ENCODE results near the gene ZDHHC14.

The ZDHHC14 gene

DNA sequence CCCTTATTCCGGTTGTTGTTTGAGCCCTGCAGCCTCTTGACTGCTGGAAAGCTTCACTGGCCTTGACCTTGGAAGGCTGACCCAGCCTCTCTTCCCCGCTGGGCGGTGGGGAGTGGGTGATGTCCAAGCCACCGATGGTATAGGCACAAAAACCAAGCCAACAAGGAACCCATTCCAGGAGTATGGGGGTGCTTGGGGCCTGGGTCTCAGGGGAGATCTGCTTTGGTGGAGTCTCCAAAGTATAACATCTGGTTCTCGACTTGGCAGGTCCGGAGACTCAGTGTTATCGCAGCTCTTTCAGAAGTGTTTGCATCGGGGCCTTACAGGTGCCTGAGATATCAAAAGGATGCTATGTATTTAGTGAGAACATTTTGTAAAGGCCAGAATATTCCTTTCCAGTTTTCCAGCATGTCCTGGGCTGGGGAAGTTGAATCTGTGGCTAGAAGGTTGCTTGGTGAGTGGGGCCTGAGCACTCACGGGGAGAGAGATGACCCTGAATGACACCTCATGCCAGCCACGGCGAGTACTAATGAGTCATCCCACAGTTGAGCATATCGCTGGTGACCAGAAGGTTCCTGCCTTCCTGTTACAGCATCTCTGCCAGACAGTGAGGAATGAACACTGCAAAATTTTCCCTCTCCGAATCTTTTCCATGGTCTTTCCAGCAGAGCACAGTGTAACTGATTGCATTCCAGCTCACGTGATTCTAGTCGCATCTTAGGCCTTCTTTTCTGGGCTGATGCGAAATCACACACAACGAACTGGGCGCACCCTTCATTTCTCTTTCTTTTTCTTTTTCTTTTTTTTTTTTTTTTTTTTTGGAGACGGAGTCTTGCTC, 133.9 kb downstream of the ZDHHC14 start:
- H3K27me3 Mint-ChIP-seq, result peaks cover 0 to 5% of the 10 kb centered on the region in 2 donors
- no peak overlapping the region for H3K27ac Mint-ChIP-seq
- peaks cover 2 to 4% of the 10 kb centered on the region in 2 donors for H3K9me3 Mint-ChIP-seq
- DNase-seq (no peak), ATAC-seq (replicated peaks) (peak in 1 of 2 donors; percentile 64)
- peaks cover 12 to 25% of the 10 kb centered on the region in 2 donors for H3K36me3 Mint-ChIP-seq
- peaks cover 15 to 24% of the 10 kb centered on the region in 2 donors for H3K4me1 Mint-ChIP-seq
- no peak overlapping the region for H3K4me3 Mint-ChIP-seq

GRCh38 chr6:157516319-157517026, 135.5 kb downstream of the ZDHHC14 start:
- Mint-ChIP-seq H3K27me3 (no peaks in the 10 kb centered on the region), H3K4me1 (peaks cover 8 to 18% of the 10 kb centered on the region in 2 donors)

DNA sequence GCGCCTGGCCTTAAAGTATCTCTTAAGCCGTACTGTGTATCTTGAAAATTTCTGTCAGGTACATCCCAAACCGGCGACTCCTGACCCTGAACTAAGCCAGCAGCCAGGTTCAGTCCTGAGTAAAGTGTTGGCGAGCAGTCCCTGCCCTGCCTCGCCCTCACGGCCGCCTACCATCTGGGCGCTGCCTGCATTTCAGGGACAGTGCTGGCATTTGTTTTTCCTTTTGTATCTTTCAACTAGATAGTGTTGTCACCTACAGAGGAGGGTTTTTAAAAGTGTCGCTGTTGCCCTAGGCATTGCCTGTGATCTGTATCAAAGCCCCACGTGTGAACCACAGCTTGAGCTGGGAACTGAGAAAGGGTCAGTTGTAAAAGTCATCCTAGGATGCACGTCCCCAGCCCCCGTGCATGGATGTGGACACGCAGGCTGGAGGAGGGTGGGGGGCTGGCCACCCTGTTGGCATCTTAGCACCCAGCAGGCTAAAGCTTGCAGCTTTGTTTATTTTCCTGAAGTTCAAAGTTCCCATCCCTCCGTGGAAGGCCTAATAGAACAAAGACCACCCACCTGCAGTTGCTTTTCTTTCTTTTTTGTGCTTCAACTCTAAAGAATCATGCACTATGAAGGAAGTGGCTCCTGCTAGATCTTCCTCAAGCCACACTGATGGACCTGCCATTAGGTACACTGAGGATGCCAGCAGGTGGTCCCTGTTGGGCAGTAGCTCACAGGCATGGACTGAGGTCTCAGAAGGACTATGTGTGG, 136.8 kb downstream of the ZDHHC14 start:
- Mint-ChIP-seq H3K27ac (no peak overlapping the region), H3K36me3 (peaks cover 11 to 16% of the 10 kb centered on the region in 2 donors), H3K4me3 (no peak overlapping the region), H3K27me3 (no peaks in the 10 kb centered on the region), H3K4me1 (peaks cover 11 to 22% of the 10 kb centered on the region in 2 donors), H3K9me3 (no peaks in the 10 kb centered on the region)
- ATAC-seq (replicated peaks), result no peak
- no peak for DNase-seq

More at GRCh38 chr6:157516319-157517026, 135.5 kb downstream of the ZDHHC14 start:
- DNase-seq (no peak), ATAC-seq (replicated peaks) (no peak)
- Mint-ChIP-seq H3K36me3 (peaks cover 11 to 16% of the 10 kb centered on the region in 2 donors), H3K9me3 (no peaks in the 10 kb centered on the region), H3K4me3 (no peak overlapping the region), H3K27ac (no peak overlapping the region)

DNA sequence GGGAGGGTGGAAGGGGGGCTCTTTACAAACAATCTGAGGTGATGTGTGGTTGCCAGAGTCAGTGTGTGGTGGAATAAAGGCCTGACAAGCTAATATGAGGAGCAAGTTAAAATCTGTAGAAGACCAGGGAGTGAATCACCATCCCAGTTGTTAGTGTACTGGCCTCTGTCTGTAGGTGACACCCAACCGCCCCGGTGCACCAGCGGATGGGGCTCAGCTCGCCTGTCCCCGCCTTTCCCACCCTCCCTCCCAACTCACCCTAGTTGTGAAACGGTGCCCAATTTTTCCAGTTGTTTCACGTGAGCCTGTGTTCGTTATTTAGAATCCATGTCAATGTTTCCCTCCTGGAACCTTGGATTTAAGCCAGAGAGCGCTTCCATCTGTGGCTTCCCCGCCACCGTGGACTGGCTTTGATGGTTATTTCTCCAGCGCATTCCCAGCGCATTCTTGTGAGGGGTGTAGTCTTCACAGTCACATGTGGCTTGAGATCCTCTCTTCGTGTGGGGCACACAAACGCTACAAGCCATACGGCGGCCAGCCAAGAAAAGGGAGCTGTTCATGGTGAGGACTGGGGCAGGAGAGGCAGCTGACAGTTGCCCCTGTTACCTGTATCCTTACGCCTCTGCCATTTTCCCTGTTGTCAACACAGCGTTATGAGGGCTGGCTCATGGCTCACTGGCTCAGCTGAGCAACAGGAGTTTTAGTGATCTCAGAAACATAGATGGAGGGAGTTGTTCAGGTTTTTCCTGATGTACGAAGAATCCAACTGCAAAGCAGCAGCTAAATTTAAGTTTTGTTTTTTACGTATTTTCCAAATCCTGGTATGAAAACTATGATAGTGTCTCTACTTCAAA, 137.6 kb downstream of the ZDHHC14 start:
- Mint-ChIP-seq H3K27me3 (no peaks in the 10 kb centered on the region), H3K27ac (no peak overlapping the region), H3K4me3 (no peak overlapping the region), H3K36me3 (peaks cover 13 to 22% of the 10 kb centered on the region in 2 donors), H3K4me1 (peaks cover 11 to 22% of the 10 kb centered on the region in 2 donors), H3K9me3 (no peaks in the 10 kb centered on the region)
- DNase-seq (no peak), ATAC-seq (replicated peaks) (no peak)

DNA sequence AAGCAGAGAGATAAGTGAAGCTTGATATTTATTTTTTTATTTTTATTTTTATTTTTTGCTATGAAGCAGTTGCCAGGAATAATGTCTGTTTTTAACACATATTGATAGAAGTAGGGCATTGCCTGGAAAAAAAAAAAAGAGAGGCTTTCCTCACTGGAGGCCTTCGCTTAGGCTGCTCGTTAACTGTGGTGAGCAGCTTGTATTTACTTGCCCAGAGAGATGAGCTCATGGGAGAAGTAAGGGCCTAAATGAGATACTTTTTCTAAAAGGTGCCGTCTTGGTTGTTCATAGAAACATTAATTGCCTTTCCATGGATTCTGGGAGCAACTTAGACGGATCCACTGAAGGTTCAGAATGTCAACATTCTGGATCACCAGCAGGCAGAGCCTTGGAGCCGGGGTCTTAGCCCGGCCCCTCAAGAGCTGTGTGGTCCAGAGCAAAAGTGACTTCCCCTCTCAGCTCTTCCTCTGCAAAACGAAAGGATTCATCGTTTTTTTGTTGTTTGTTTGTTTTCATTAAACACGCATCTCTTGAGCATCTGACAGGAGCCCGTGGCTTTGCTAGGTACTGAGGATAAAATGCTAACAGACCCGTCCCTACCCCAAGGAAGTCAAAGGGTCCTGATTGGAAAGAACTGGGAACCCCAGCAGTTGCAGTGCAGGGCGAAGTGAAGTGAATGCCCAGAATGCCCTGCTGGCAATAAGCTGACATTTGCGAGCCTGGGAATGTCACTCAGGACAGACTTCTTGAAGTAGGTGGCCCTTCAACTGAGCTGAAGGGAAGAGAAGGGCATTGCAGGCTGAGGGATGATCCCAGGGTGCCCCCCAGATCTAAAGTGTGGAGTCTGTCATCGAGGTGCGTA, 138.5 kb downstream of the ZDHHC14 start:
- DNase-seq (no peak), ATAC-seq (replicated peaks) (no peak)
- Mint-ChIP-seq H3K9me3 (no peaks in the 10 kb centered on the region), H3K4me3 (no peak overlapping the region), H3K27me3 (no peaks in the 10 kb centered on the region), H3K36me3 (peaks cover 13 to 22% of the 10 kb centered on the region in 2 donors), H3K4me1 (peaks cover 11 to 22% of the 10 kb centered on the region in 2 donors), H3K27ac (no peak overlapping the region)

DNA sequence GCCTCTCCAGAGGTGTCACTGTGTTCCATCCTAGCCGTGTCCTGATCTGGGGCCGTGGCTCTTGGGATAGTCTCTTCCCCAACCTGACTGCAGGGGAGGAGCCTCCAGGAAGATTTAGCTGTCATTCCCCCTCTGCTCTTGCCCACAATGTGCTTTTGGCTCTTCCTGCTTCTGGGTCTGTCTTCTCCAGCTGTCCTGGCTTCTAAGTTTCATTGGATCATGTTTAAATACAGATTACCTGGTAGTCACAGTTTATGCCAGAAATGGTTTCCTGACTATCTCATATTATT, 139.1 kb downstream of the ZDHHC14 start:
- no peak overlapping the region for H3K27ac Mint-ChIP-seq
- peaks cover 9 to 18% of the 10 kb centered on the region in 2 donors for H3K36me3 Mint-ChIP-seq
- H3K27me3 Mint-ChIP-seq, result no peaks in the 10 kb centered on the region
- ATAC-seq (replicated peaks) (no peak), DNase-seq (no peak)
- no peaks in the 10 kb centered on the region for H3K9me3 Mint-ChIP-seq
- H3K4me3 Mint-ChIP-seq, result no peak overlapping the region
- peaks cover 9 to 17% of the 10 kb centered on the region in 2 donors for H3K4me1 Mint-ChIP-seq

DNA sequence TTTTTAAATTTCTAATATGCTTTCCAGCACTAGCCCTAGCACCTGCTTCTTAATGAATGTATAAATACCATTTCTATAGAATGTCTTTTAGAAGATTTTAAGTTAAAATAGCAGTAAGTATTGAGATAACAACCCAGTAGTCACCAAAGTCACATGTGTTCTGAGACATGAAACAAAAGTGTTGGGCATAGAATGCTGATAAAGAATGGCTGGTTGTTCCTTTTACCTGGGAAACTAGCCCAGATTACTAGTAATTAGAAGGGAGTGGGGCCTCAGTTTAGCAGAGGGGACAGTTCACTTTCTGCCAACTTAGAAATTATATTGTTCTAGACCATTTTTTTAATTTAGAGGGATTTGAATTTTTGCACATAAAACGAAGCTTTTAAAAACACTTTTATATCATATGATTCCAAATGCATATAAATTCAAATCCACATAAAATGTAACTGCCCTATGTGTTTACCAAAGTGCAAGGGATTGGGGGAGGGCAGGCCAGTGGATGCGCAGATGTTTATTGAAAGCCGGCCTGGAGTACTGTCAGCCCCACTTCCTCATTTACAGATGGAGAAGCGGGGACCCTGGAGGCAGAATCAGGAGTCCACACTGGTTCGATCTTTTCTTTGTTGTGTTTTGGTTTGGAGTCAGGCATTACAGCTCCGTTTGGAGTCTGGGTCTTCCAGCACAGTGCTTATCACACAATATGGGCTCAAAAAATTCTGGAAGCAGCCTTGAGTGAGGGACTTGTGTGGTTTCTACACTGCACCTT, 139.8 kb downstream of the ZDHHC14 start:
- no peak overlapping the region for H3K4me3 Mint-ChIP-seq
- peaks cover 8 to 14% of the 10 kb centered on the region in 2 donors for H3K4me1 Mint-ChIP-seq
- ATAC-seq (replicated peaks) (no peak), DNase-seq (no peak)
- H3K27ac Mint-ChIP-seq, result no peak overlapping the region
- no peaks in the 10 kb centered on the region for H3K9me3 Mint-ChIP-seq
- peaks cover 5 to 14% of the 10 kb centered on the region in 2 donors for H3K36me3 Mint-ChIP-seq
- H3K27me3 Mint-ChIP-seq, result peaks cover 0 to 3% of the 10 kb centered on the region in 2 donors

DNA sequence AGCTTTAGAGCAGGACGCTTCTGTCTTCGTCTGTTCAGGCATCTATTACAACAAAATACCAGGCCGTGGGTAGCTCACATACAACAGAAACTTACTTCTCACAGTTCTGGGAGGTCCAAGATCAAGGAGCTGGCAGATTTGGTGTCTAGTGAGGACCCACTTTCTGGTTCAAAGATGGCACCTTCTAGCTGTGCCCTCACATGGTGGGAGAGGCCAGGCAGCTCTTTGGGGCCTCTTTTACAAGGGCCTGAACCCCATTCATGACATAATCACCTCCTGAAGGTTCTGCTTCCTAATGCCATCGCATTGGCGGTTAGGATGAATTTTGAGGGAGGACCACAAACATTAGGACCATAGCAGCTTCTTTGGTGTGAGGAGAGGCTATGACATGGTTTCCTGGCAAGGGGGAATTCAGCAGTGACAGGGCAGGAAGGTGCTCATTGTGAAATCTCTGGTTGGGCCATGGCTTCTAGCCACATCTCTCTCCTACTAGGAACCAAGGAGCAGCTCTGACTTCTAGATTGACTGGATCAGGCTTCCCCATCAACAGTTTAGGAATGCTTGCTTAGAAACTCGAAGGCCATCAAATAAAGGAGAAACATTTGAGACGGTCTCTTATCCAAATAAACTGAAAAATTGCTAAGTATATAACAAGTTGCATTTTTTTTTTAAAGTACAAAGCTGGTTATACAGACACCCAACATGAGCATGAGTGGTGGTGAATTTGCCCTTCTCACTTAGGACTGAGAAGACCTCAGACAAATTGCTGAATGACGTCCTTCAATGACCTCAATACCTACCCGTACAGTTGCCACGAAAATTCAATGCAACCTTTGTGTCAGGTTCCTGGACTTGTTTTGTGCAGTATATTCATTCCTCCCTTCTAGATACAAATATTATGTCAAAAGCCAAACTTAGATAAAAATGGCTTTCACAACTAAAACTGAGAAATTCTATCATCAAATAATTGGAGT, 140.7 kb downstream of the ZDHHC14 start:
- DNase-seq (no peak), ATAC-seq (replicated peaks) (no peak)
- Mint-ChIP-seq H3K27ac (no peak overlapping the region), H3K27me3 (peaks cover 0 to 5% of the 10 kb centered on the region in 2 donors), H3K4me3 (no peak overlapping the region), H3K4me1 (peaks cover 14 to 22% of the 10 kb centered on the region in 2 donors), H3K36me3 (peaks cover 10 to 14% of the 10 kb centered on the region in 2 donors), H3K9me3 (no peaks in the 10 kb centered on the region)

DNA sequence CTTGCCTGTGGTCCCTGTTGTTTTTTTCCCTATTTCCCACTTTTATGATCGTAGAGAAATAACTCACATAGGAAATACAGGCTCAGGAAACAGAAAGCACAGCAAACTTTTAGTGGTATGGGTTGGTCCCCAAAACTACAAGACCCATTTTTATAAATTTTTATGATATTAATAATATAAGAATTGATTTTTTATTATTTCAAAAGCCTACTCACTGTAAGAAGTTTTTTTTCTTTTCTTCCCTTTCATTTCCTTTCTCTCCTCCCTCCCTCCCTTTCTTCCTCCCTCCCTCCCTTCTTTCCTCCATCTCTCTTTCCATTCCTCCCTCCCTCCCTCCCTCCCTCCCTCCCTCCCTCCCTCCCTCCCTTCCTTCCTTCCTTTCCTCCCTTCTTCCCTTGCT, 141.5 kb downstream of the ZDHHC14 start:
- Mint-ChIP-seq H3K9me3 (peaks cover 0 to 4% of the 10 kb centered on the region in 2 donors), H3K27ac (no peak overlapping the region), H3K4me3 (no peak overlapping the region), H3K27me3 (peaks cover 0 to 5% of the 10 kb centered on the region in 2 donors), H3K4me1 (peaks cover 21 to 29% of the 10 kb centered on the region in 2 donors), H3K36me3 (peaks cover 16 to 21% of the 10 kb centered on the region in 2 donors)
- DNase-seq (no peak), ATAC-seq (replicated peaks) (no peak)

GRCh38 chr6:157524735-157525134, 143.7 kb downstream of the ZDHHC14 start:
- H3K4me1 Mint-ChIP-seq, result peaks cover 33 to 48% of the 10 kb centered on the region in 2 donors
- H3K27me3 Mint-ChIP-seq, result peaks cover 0 to 5% of the 10 kb centered on the region in 2 donors
- H3K27ac Mint-ChIP-seq, result no peak overlapping the region
- H3K9me3 Mint-ChIP-seq, result peaks cover 2 to 4% of the 10 kb centered on the region in 2 donors
- H3K4me3 Mint-ChIP-seq, result no peak overlapping the region
- peaks cover 25 to 28% of the 10 kb centered on the region in 2 donors for H3K36me3 Mint-ChIP-seq
- ATAC-seq (replicated peaks) (no peak), DNase-seq (no peak)

DNA sequence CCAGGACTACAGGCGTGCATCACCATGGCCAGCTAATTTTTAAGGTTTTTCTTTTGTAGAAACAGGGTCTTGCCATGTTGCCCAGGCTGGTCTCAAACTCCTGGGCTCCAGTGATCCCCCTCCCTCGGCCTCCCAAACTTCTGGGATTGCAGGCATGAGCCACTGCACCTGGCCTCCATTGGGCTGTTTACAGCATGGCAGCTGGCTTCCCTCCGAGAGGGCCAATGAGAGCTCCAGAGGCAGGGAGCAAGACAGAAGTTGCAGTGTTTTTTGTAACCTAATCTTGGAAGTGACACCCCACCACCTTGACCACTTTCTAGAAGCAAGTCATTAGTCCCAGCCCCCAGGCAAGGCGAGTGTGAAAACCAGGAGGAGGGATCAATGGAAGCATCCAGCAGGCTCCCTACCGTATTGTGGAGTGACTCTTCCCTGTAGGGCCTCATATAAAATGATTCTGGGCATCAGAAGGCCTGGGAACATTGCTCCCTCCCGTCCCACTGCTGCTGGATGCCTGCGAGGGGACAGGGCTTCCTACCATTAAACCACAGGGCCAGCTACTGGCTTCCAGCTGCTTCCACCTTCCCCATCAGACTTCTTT, 144.4 kb downstream of the ZDHHC14 start:
- Mint-ChIP-seq H3K27ac (no peak overlapping the region), H3K27me3 (peaks cover 0 to 5% of the 10 kb centered on the region in 2 donors), H3K4me1 (peaks cover 34 to 49% of the 10 kb centered on the region in 2 donors), H3K36me3 (peaks cover 25 to 28% of the 10 kb centered on the region in 2 donors), H3K9me3 (peaks cover 2 to 4% of the 10 kb centered on the region in 2 donors), H3K4me3 (no peak overlapping the region)
- DNase-seq (no peak), ATAC-seq (replicated peaks) (no peak)

All from stimulated activated naive B cell treated with anti-CD40 and anti-IgM and Interleukin-4, amounts not matched to agents 10 μg/mL and 1 μg/mL and 100 μg/mL, for 72 hours (primary cell).